ENCODE data around the gene DOCK4. TPM values are rescaled to one million over a fixed set of nuclear protein-coding genes. Genes with fewer than 3 reads are reported as not detected.

Gene DOCK4
- total and polyA plus RNA-seq, 4 donors: 7.2 to 48.9 (median 12.8) TPM

GRCh38 chr7:112010994-112011393 lies 195.2 kb downstream of the DOCK4 start:
- Histone ChIP-seq H3K9ac (ENCODE audit: low read depth in 1 of 2, low read length in 2 of 2) (no peak overlapping the region), H3K4me1 (ENCODE audit: control insufficient read depth in 4 of 4, insufficient read depth in 4 of 4, low read length in 3 of 4) (peaks cover 0 to 9% (median 0%) of the 10 kb centered on the region in 4 donors), H3K4me3 (ENCODE audit: low read depth in 1 of 3, low read length in 3 of 3) (no peak overlapping the region), H3K27ac (ENCODE audit: low read depth in 1 of 2, low read length in 2 of 2) (no peak overlapping the region), H3K27me3 (ENCODE audit: control insufficient read depth in 4 of 4, insufficient read depth in 4 of 4, low read length in 3 of 4) (no peaks in the 10 kb centered on the region), H3K36me3 (ENCODE audit: control insufficient read depth in 4 of 4, insufficient read depth in 3 of 4, low read depth in 1 of 4, low read length in 3 of 4) (no peaks in the 10 kb centered on the region), H3K9me3 (ENCODE audit: control insufficient read depth in 4 of 4, low read length in 3 of 4) (no peaks in the 10 kb centered on the region)
- no peak for TF ChIP-seq FOXA2 (IDR thresholded peaks at IDR 0.05)
- no peak for TF ChIP-seq YY1 (IDR thresholded peaks at IDR 0.05)
- TF ChIP-seq GABPA (IDR thresholded peaks at IDR 0.05 in 1 of 2, conservative IDR thresholded peaks at IDR 0.05 in 1 of 2): no peak
- TF ChIP-seq HNF4A (conservative IDR thresholded peaks at IDR 0.05): no peak
- TF ChIP-seq CTCF (IDR thresholded peaks at IDR 0.05; ENCODE audit: low read depth, low read length, missing input control): no peak
- TF ChIP-seq FOXA1 (IDR thresholded peaks at IDR 0.05): no peak
- no peak for TF ChIP-seq EGR1 (IDR thresholded peaks at IDR 0.05; ENCODE audit: low read depth in 2 of 2)
- TF ChIP-seq ZBTB33 (IDR thresholded peaks at IDR 0.05): no peak
- TF ChIP-seq MAX (IDR thresholded peaks at IDR 0.05): no peak
- no peak for TF ChIP-seq RAD21 (IDR thresholded peaks at IDR 0.05)
- TF ChIP-seq NR2F2 (IDR thresholded peaks at IDR 0.05): no peak
- DNase-seq (ENCODE audit: low spot score): no peak
- WGBS: 72% methylated on average over 4 of the region's 4 CpGs

- no peak overlapping the region for H3K27ac ChIP-seq (ENCODE audit: low read depth in 1 of 2, low read length in 2 of 2)
- no peaks in the 10 kb centered on the region for H3K27me3 ChIP-seq (ENCODE audit: control insufficient read depth in 4 of 4, insufficient read depth in 4 of 4, low read length in 3 of 4)
- H3K9ac ChIP-seq (ENCODE audit: low read depth in 1 of 2, low read length in 2 of 2): no peak overlapping the region
- no peak for TF ChIP-seq MAX (IDR thresholded peaks at IDR 0.05)
- TF ChIP-seq FOXA2 (IDR thresholded peaks at IDR 0.05): no peak
- TF ChIP-seq ATF3 (IDR thresholded peaks at IDR 0.05): no peak
- TF ChIP-seq ZBTB33 (IDR thresholded peaks at IDR 0.05): no peak
- TF ChIP-seq HNF4G (IDR thresholded peaks at IDR 0.05): no peak
- TF ChIP-seq RXRA (IDR thresholded peaks at IDR 0.05): no peak
- TF ChIP-seq EGR1 (IDR thresholded peaks at IDR 0.05; ENCODE audit: low read depth in 2 of 2): no peak
- DNase-seq (ENCODE audit: low spot score): no peak
- WGBS: 93% methylated on average over 2 of the region's 2 CpGs
- no peaks in the 10 kb centered on the region for H3K36me3 ChIP-seq (ENCODE audit: control insufficient read depth in 4 of 4, insufficient read depth in 3 of 4, low read depth in 1 of 4, low read length in 3 of 4)
- H3K4me1 ChIP-seq (ENCODE audit: control insufficient read depth in 4 of 4, insufficient read depth in 4 of 4, low read length in 3 of 4): peaks cover 3 to 17% (median 6%) of the 10 kb centered on the region in 4 donors
- no peaks in the 10 kb centered on the region for H3K9me3 ChIP-seq (ENCODE audit: control insufficient read depth in 4 of 4, low read length in 3 of 4)
- no peak overlapping the region for H3K4me3 ChIP-seq (ENCODE audit: low read depth in 1 of 3, low read length in 3 of 3)
Observed at GRCh38 chr7:112010109-112010508, 196.1 kb downstream of the DOCK4 start.

Measured in liver (tissue), 9 donors.